ENCODE data around the gene SLC49A3.
"Not testable (repeated sequence)": the region's sequence is repeated elsewhere in the genome, so short reads cannot be mapped to it uniquely, and the experiment has no call there.

Gene SLC49A3

GRCh38 chr4:648579-649292 lies 40.2 kb downstream of the SLC49A3 start:
- no peak for TF ChIP-seq CTCF (IDR thresholded peaks at IDR 0.05; ENCODE audit: borderline replicate concordance, insufficient read depth, low read depth, low read length)
- no peak overlapping the region for H3K4me3 ChIP-seq (ENCODE audit: low read depth, low read length)

GRCh38 chr4:647481-647880 lies 41.5 kb downstream of the SLC49A3 start:
- no peak overlapping the region for H3K4me3 ChIP-seq (ENCODE audit: low read depth, low read length)
- TF ChIP-seq CTCF (IDR thresholded peaks at IDR 0.05; ENCODE audit: borderline replicate concordance, insufficient read depth, low read depth, low read length), result no peak

GRCh38 chr4:646460-646859 lies 42.5 kb downstream of the SLC49A3 start:
- no peak for TF ChIP-seq CTCF (IDR thresholded peaks at IDR 0.05; ENCODE audit: borderline replicate concordance, insufficient read depth, low read depth, low read length)
- no peak overlapping the region for H3K4me3 ChIP-seq (ENCODE audit: low read depth, low read length)

DNA sequence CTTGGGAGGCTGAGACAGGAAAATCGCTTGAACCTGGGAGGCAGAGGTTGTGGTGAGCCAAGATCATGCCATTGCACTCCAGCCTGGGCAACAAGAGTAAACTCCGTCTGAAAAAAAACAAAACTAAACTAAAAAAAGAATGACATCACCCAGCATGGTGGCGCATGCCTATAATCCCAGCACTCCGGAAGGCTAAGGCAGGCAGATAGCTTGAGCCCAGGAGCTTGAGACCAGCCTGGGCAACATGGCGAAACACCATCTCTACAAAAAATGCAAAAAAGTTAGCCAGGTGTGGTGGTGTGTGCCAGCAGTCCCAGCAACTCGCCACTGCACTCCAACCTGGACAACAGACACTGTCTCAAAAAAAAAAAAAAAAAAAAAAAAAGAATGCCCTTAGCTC lies 46.6 kb downstream of the SLC49A3 start:
- H3K4me3 ChIP-seq (ENCODE audit: low read depth, low read length), result not testable (repeated sequence)

DNA sequence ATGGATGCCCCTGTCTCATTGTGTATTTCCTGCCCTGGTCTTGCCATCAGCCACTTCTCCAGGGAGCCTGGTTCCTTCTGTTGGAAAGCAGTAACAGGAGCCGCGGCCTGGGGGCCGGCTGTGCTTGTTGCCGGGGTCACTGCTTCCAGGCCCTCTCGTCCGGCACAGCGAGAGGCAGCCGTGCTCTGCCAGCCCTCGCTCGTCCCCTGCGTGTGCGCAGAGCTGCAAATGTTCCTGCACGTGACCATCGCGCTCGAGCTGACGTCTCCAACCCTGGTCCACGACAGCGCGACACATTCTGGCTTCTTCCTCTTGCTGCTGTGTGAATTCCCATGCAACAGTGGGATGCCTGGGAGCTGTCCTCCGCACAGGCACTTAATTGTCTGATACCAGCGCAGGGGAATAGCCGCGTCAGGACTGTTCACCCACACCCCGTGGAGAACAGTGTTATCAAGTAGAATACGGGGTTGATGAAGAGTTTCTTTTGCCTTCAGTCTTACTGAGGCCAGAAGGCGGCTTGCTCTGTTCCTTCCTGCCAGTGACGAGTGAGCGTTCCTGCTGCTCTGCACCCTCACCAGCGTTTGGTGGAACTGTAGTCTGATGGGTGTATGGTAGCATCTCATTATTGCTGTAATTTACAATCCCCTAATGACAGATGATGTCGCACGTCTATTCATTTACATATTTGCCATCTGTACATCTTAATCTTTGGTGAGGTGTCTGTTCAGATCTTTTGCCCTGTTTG lies 51.2 kb downstream of the SLC49A3 start:
- H3K4me3 ChIP-seq (ENCODE audit: low read depth, low read length), result no peak overlapping the region
- no peak for TF ChIP-seq CTCF (IDR thresholded peaks at IDR 0.05; ENCODE audit: borderline replicate concordance, insufficient read depth, low read depth, low read length)

- no peak for TF ChIP-seq CTCF (IDR thresholded peaks at IDR 0.05; ENCODE audit: borderline replicate concordance, insufficient read depth, low read depth, low read length)
- no peak overlapping the region for H3K4me3 ChIP-seq (ENCODE audit: low read depth, low read length)
Measured at GRCh38 chr4:636628-637159, 52.3 kb downstream of the SLC49A3 start.

- H3K4me3 ChIP-seq (ENCODE audit: low read depth, low read length), result no peak overlapping the region
- no peak for TF ChIP-seq CTCF (IDR thresholded peaks at IDR 0.05; ENCODE audit: borderline replicate concordance, insufficient read depth, low read depth, low read length)
Measured at GRCh38 chr4:635851-636627, 52.9 kb downstream of the SLC49A3 start.

- H3K4me3 ChIP-seq (ENCODE audit: low read depth, low read length), result not testable (repeated sequence)
Measured at GRCh38 chr4:635066-635835, 53.7 kb downstream of the SLC49A3 start.

All from GM12875 (cell line).